Neuronal stem cell (in vitro differentiated cells): ENCODE measurements around the gene CCR9. TPM values are rescaled to one million over a fixed set of nuclear protein-coding genes. Genes with fewer than 3 reads are reported as not detected.

Source experiments
- DNase-seq: peaks from one replicate; pipeline ENCODE4 v3.0.0-alpha.2; 2013; ENCODE audit warnings: low spot score
- H2AFZ ChIP-seq: one replicate; pipeline ENCODE4 v1.6.1; 2013; ENCODE audit warnings: mild to moderate bottlenecking, low read length, inconsistent platforms
- H2AK5ac ChIP-seq: 2 replicates; pipeline ENCODE4 v1.6.1; 2013; ENCODE audit warnings: low read depth, mild to moderate bottlenecking, inconsistent platforms, low read length, moderate library complexity, mixed read lengths
- H2BK120ac ChIP-seq: 2 replicates; pipeline ENCODE4 v1.6.1; 2013; ENCODE audit warnings: low read depth, mild to moderate bottlenecking, inconsistent platforms, low read length, moderate library complexity, mixed read lengths
- H2BK12ac ChIP-seq: one replicate; pipeline ENCODE4 v1.6.1; 2013; ENCODE audit warnings: low read length, inconsistent platforms
- H2BK15ac ChIP-seq: 2 replicates; pipeline ENCODE4 v1.6.1; 2013; ENCODE audit warnings: mild to moderate bottlenecking, low read length, inconsistent platforms, mixed read lengths
- H2BK5ac ChIP-seq: one replicate; pipeline ENCODE4 v1.6.1; 2013; ENCODE audit warnings: inconsistent platforms, mild to moderate bottlenecking, low read length, moderate library complexity
- H3K14ac ChIP-seq: one replicate; pipeline ENCODE4 v1.6.1; 2013; ENCODE audit warnings: low read length, inconsistent platforms
- H3K18ac ChIP-seq: 2 replicates; pipeline ENCODE4 v1.6.1; 2013; ENCODE audit warnings: low read length, inconsistent platforms
- H3K23ac ChIP-seq: 2 replicates; pipeline ENCODE4 v1.6.1; 2013; ENCODE audit warnings: low read depth, mild to moderate bottlenecking, mixed read lengths, low read length, inconsistent platforms; ENCODE audit not compliant: poor library complexity
- H3K27ac ChIP-seq: replicated peaks from 3 replicates; pipeline ENCODE4 v1.5.1; 2013; ENCODE audit warnings: low read length, inconsistent platforms
- H3K27me3 ChIP-seq, 3 experiments: 2 replicates each; pipeline ENCODE4 v1.6.1; 2013; ENCODE audit warnings: low read length in 3 of 3, mild to moderate bottlenecking in 2 of 3, inconsistent platforms in 1 of 3, low read depth in 1 of 3, mixed read lengths in 1 of 3, moderate library complexity in 1 of 3; ENCODE audit not compliant: control insufficient read depth in 3 of 3, insufficient read depth in 3 of 3
- H3K36me3 ChIP-seq, 2 donors: replicated peaks in 1 of 2; 2 replicates each; pipeline ENCODE4 v1.6.1; 2013; ENCODE audit warnings: low read length in 2 of 2; ENCODE audit not compliant: control insufficient read depth in 2 of 2, insufficient read depth in 2 of 2
- H3K4ac ChIP-seq: 2 replicates; pipeline ENCODE4 v1.6.1; 2013; ENCODE audit warnings: inconsistent platforms, mild to moderate bottlenecking, low read length, moderate library complexity
- H3K4me1 ChIP-seq, 2 donors: 1 replicate in 1 of 2; 2 replicates in 1 of 2; pipeline ENCODE4 v1.6.1; 2013; ENCODE audit warnings: low read length in 2 of 2, low read depth in 1 of 2; ENCODE audit not compliant: control insufficient read depth in 2 of 2, insufficient read depth in 1 of 2
- H3K4me2 ChIP-seq: one replicate; pipeline ENCODE4 v1.6.1; 2013; ENCODE audit warnings: mild to moderate bottlenecking, low read length, inconsistent platforms; ENCODE audit not compliant: insufficient read depth, poor library complexity, severe bottlenecking
- H3K4me3 ChIP-seq, 2 donors: 2 replicates each; pipeline ENCODE4 v1.5.1; 2013; ENCODE audit warnings: low read length in 2 of 2, mild to moderate bottlenecking in 2 of 2, inconsistent platforms in 1 of 2, moderate library complexity in 1 of 2
- H3K79me1 ChIP-seq: one replicate; pipeline ENCODE4 v1.6.1; 2013; ENCODE audit warnings: low read depth, mild to moderate bottlenecking, inconsistent platforms, low read length, moderate library complexity
- H3K9ac ChIP-seq: one replicate; pipeline ENCODE4 v1.6.1; 2013; ENCODE audit warnings: mild to moderate bottlenecking, low read depth, low read length, inconsistent platforms; ENCODE audit not compliant: poor library complexity
- H3K9me3 ChIP-seq, 2 donors: replicated peaks in 1 of 2; 2 replicates each; pipeline versions ENCODE3 to v1.6.1; 2013; ENCODE audit warnings: low read length in 2 of 2, mild to moderate bottlenecking in 2 of 2, inconsistent platforms in 1 of 2, low read depth in 1 of 2, mixed read lengths in 1 of 2, moderate library complexity in 1 of 2; ENCODE audit not compliant: control insufficient read depth in 2 of 2, insufficient read depth in 1 of 2
- H4K8ac ChIP-seq: one replicate; pipeline ENCODE4 v1.6.1; 2013; ENCODE audit warnings: low read depth, mild to moderate bottlenecking, inconsistent platforms, low read length, moderate library complexity
- H4K91ac ChIP-seq: one replicate; pipeline ENCODE4 v1.6.1; 2013; ENCODE audit warnings: low read length, low read depth, mild to moderate bottlenecking, inconsistent platforms; ENCODE audit not compliant: poor library complexity
- WGBS, 2 donors: extraction: QIAGEN DNeasy Blood & Tissue Kit; methylation state at CpG; one replicate each; pipeline ENCODE4 v1.1.7; 2013; ENCODE audit warnings: missing lambda C conversion rate in 2 of 2, mixed read lengths in 1 of 2; ENCODE audit not compliant: insufficient read length in 2 of 2, insufficient replicate concordance in 1 of 2; ENCODE audit errors: extremely low coverage in 2 of 2; 5-methylcytosine and 5-hydroxymethylcytosine counted together
- small RNA-seq: library from polyadenylated mRNA; stranded (forward); fragments of <200 nt; extraction: miRNeasy Mini kit (QIAGEN cat#:217004); gene quantifications from one replicate; pipeline ENCODE3, GENCODE V24; 2013; ENCODE audit not compliant: insufficient read depth

The CCR9 gene

DNA sequence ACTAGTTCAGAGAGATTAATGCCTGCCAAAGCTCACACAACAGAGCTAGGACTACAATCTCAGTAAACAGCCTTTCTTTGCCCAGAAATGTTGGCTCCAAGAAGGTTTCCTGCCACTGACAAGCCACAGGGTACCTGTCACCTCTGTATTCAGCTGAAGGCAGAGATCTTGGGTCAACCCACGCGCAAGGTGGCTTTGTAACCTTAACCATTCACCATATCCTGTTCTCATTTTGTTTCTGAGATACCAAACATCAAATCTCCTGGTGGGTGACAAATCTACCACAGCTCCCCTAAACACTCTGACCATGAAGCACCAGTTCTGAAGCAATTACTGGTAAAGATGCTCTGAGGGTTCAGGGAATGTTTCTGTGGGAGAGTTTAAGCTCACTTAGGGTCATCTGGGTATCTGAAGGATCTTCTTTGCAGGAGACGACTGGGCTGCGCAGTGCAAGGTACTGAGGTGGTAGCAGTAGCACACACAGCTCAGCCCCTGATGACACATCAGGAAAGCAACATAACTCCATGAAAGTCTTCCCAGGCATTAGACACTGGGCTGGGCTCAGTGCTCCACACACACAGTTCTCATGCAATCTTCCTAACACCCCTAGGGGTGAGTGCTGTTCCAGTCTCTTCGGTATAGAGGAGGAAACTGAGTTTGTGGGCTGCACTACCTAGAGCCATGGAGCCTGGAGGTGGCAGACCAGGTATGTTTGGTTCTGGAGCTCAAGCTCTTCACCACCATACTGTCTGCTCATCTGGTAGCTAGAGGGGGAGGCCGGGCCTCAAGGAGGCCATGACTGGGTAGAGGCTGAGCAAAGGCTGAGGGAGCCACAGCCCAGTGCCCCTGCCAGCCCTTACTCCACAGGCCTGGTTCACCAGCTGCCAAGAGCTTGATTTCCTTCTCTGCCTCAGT is 64.6 kb downstream of the CCR9 start:
- Histone ChIP-seq H3K4me3 (no peak overlapping the region), H3K23ac (no peak overlapping the region), H3K14ac (no peak overlapping the region), H3K27ac (no peak overlapping the region), H3K79me1 (no peaks in the 10 kb centered on the region), H2BK120ac (no peak overlapping the region), H4K91ac (no peak overlapping the region), H2BK12ac (no peak overlapping the region), H3K18ac (no peak overlapping the region), H3K9me3 (no peaks in the 10 kb centered on the region), H2BK5ac (no peak overlapping the region), H4K8ac (no peak overlapping the region), H3K9ac (no peak overlapping the region), H3K4me2 (no peak overlapping the region), H3K4ac (no peak overlapping the region), H2AK5ac (no peak overlapping the region), H3K27me3 (no peaks in the 10 kb centered on the region), H2BK15ac (no peak overlapping the region), H3K36me3 (peaks cover 63 to 94% of the 10 kb centered on the region in 2 donors), H2AFZ (no peak overlapping the region), H3K4me1 (no peaks in the 10 kb centered on the region)
- DNase-seq, result no peak
- WGBS, 2 donors, result no CpG with 5 or more reads among the region's 6 CpGs

GRCh38 chr3:45951946-45952345 is 65.6 kb downstream of the CCR9 start:
- Histone ChIP-seq H2BK15ac (no peak overlapping the region), H3K14ac (no peak overlapping the region), H2AFZ (no peak overlapping the region), H3K23ac (no peak overlapping the region), H3K27me3 (no peaks in the 10 kb centered on the region), H3K4ac (no peak overlapping the region), H3K4me3 (no peak overlapping the region), H4K8ac (no peak overlapping the region), H4K91ac (no peak overlapping the region), H3K18ac (no peak overlapping the region), H3K27ac (no peak overlapping the region), H2AK5ac (no peak overlapping the region), H3K4me1 (no peaks in the 10 kb centered on the region), H2BK120ac (no peak overlapping the region), H3K36me3 (peaks cover 59 to 91% of the 10 kb centered on the region in 2 donors), H3K4me2 (no peak overlapping the region), H3K79me1 (no peaks in the 10 kb centered on the region), H3K9ac (no peak overlapping the region), H2BK12ac (no peak overlapping the region), H2BK5ac (no peak overlapping the region), H3K9me3 (no peaks in the 10 kb centered on the region)
- no peak for DNase-seq
- WGBS, 2 donors, result no CpG with 5 or more reads among the region's 6 CpGs

DNA sequence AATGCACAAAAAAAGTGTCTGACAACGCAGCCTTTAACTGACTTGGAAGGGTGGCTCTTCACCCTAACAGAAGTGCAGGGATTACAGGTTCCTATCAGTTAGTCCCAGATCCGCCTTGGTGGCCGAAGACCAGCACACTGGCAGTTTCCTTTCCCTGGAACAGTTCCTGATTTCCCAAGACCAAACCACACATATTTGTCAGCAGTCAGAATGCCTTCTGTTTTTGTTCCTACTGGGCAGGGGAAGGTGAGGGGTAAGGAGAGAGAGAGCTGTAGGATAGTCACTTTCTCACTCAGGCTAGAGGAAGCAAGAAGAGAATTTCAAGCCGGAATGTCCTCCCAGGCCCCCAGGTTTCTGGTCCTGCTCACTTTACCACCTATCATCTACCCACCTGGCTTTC is 66.1 kb downstream of the CCR9 start:
- no peaks in the 10 kb centered on the region for H3K79me1 ChIP-seq
- no peak overlapping the region for H3K4me2 ChIP-seq
- no peak overlapping the region for H3K14ac ChIP-seq
- no peak overlapping the region for H4K91ac ChIP-seq
- no peak for DNase-seq
- no CpG with 5 or more reads among the region's 4 CpGs for WGBS, 2 donors
- no peaks in the 10 kb centered on the region for H3K9me3 ChIP-seq
- H3K4ac ChIP-seq, result no peak overlapping the region
- H2AFZ ChIP-seq, result no peak overlapping the region
- H2AK5ac ChIP-seq, result no peak overlapping the region
- no peak overlapping the region for H3K27ac ChIP-seq
- no peak overlapping the region for H3K9ac ChIP-seq
- no peak overlapping the region for H2BK120ac ChIP-seq
- no peaks in the 10 kb centered on the region for H3K27me3 ChIP-seq
- H2BK5ac ChIP-seq, result no peak overlapping the region
- H4K8ac ChIP-seq, result no peak overlapping the region
- H2BK12ac ChIP-seq, result no peak overlapping the region
- H3K4me1 ChIP-seq, result peaks cover 0 to under 1% of the 10 kb centered on the region in 2 donors
- no peak overlapping the region for H3K23ac ChIP-seq
- H3K18ac ChIP-seq, result no peak overlapping the region
- no peak overlapping the region for H3K4me3 ChIP-seq
- peaks cover 54 to 91% of the 10 kb centered on the region in 2 donors for H3K36me3 ChIP-seq
- no peak overlapping the region for H2BK15ac ChIP-seq

Small RNAs within 50 kb of the gene (small RNA-seq; reads per million reads assigned to genes)
- gene RF00019, result not detected
